Stimulated activated CD4-positive, alpha-beta T cell treated with anti-CD3 and anti-CD28 coated beads, Interleukin-12 subunit alpha, Interleukin-12 subunit beta, amount 100 ng/mL, for 4 hours (primary cell): ENCODE data around the gene FERD3L.

Experiments
- DNase-seq: peaks from one replicate; pipeline ENCODE4 v3.0.0-alpha.2; 2020

Gene FERD3L

DNA sequence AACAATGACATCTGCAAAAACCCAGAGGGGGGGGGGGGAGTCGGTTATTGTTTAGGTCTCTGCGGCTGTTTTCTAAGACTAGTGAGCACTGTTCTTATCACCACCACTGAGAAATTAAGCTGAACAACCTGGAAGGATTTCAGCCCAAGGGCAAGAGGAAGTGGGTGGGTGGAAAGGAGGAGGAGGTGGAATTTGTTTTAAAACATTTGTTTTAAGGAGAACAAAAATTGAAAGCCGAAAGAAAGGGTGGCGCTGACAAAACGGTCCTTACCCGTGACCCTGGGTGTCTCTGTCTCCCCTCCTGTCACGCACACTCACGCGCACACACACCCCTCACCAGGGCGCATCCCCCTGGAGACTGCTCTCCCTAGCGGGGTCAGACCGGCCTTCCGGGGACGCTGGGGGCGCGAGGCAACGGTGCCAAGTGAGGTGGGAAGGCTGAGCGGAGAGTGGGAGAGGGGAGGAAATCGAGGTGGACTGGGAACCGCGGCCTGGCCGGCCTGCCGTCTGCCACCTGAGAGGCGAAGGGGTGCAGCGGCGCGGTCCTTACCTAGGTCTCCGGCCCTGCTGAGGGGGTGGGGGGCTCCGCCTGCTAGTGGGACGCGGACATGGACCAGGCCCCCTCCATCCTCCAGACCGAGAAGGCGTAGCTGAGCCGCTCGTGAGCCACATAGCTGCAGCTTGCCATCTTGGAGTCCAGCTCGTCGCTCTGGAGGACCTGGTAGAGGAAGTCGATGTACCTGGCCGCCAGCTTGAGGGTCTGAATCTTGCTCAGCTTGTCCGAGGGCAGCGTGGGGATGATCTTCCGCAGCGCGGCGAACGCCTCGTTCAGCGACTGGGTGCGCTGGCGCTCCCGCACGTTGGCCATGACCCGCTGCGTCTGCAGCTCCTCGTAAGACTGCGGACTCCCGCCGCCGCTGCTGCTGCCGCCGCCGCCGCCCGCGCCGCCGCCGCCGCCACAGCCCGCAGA, 28.8 kb downstream of the FERD3L start:
- DNase-seq: no peak

DNA sequence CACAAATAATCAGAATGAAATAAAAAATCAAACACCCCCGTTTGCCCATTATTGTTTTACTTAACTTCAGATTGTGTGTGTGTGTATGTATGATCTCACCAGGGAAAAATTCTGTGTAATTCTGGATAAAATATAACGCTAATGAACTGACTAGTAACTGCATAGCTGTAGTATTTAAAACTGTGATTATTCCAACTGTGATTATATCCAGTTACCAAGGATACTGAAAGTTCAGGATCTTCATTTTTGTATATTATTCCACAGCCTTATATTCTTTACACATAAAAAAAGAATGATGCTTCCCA, 30.7 kb downstream of the FERD3L start:
- DNase-seq: no peak

DNA sequence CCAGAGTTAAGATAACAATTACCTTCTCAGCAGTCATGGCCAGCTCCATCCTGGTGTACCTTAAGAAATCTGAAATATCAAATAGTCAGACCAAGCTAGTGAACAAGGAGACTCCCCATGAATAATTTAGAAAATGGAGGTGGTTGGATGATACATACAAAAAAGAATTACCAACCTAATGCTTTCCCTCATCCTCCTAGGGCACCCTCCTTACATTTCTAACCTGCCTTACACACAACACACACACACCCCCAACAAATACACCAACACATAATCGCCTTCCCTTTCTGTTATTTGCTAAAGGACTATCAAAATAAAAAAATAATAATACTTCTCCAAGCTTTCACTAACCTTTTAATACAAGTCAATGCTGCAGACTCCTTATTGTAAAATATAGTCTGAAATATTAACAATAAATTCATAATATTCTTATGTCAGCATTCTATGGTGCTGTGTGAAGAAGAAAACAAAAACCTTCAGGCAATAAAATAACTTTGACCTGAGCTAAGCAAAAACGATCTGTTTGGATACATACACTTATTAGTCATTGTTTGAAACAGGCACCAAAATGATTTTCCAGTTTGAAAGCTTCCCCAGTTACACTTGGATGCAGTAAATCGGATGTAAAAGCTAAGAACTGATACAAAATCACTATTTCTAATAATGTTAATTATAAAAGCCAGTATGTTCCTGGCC, 31.2 kb downstream of the FERD3L start:
- DNase-seq: no peak

DNA sequence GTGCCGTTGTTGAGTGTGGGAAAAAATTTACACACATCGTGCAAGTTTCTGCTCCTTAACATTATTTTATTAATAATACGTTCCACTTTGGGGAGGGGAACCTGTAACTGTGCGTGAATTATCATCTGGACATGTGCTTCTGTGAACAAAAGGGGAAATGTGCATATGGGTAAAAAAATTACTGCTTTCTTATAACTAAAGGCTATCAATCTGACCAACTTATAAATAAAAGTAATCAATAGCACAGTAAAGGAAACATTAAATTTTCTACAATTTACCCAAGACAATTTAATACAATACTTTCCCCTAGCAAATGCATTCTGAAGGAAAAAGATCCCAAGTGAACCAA, 32.2 kb downstream of the FERD3L start:
- DNase-seq: no peak

DNA sequence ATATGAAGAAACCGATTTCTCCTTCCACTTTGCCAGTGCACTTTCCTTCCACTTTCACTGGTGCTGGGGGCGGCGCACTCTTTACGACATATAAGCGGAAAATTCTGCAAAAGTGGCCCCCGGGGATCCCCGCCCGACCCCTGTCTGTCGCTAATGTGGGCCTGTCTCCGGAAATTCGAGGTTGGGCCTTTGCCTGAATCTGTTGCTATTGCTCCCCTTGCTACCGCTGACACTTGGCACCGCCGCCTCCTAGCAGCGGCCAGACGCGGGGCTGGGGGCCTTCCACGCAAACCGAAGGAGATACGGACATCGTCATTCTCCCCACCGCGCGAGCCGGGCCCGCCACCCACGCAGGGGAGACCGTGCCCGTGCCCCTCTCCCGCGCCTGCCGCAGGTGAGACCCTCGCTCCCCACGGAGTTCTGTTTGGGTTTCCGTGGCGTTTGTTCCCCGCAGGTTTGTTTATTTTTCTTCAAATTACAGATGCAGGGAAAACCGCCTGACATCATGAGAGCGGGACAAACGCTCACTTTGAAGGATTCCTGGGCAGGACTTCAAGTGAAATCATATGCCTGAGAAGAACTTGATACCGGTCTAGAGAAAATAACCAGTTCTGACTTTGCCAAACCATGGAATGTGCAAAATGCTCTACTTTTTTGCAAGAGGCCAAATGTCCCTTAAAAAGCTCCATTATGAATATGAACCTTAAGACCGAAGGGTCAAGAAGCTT, 32.8 kb downstream of the FERD3L start:
- no peak for DNase-seq

DNA sequence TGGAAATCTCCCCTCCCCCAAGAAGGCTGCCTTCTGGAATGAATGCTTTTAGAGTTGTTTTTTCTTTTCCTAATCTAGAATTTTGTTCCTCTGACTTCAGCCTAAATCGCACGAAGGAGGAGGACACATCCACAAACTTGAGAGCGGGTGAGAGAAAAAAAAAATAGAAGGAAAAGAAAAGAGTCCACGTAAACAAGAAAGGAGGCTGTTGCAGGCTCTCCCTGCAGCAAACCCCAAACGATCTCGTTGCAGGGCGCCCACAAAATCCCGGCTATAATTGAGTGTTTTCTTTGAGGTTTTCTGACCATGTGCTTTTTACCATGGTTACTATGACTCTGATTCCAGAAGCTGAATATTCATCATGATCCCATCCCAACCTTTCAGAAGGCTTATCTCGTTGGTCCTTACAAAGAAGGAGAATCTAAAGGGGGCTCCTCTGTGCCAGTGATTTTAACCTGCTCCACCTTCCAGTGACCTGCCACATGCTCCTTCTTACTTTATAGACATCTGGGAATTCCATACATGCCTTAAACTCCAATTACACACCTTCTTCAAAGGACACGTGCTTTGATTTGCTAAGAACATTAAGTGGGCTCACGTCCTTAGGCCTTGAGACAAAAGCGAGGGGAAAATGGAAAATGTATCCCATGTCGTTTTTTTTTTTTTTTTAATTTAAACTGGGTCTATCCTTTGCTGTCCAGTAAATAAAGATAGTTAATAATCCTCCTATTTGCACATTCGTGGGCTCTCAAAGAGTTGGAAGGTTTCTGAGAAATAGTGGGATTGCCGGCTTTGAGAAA, 33.5 kb downstream of the FERD3L start:
- DNase-seq: no peak

DNA sequence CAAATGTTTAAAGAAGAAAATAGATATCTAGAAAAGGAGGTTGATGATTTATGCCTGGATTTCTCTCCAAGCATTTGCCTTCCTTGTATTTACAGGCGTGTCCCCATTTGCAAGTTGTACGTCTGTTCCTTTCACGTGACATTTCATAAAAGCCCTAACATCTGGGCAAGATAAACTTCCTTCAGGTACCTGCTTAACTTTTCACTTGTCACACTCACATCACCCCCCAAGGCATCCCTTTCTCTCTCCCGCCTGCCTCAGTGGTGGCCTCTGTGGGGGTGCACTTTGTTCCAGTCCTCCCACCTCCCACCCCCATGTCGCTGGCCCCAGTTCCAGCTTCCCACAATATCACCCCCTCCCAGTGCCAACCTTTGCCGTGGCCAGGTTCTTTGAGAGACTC, 34.4 kb downstream of the FERD3L start:
- DNase-seq: no peak

DNA sequence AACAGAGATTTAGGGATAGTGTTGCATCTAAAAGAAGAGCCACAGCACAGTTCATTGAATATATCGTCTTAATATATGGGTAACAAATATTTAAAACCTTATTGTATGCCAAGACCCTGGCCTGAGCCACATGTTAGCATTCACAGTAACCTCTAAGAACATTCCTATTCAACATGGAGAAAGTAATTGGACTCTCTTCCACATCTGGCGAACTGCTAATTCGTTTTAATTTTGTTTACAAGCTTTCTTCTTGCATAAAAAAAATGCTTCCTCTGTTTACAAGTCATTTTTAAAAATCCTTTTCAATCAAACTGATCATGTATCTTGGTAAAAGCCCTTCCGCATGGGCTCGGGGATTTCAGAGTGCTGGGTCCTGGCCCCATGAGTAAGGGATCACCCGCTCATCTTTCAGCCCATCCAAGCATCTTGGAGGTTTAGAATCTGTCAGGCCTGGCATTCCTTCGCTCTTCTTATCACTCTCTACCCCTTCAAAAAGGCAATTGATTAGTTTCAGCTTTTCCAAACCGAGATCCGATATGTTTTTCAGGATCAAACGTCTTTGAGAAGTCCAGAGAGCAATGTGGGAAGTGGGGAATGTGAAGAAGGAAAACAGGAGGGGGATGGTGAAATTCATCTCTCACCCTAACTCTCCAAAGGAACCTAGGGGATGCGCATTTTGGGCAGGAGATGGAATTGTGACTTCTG, 35.0 kb downstream of the FERD3L start:
- no peak for DNase-seq

DNA sequence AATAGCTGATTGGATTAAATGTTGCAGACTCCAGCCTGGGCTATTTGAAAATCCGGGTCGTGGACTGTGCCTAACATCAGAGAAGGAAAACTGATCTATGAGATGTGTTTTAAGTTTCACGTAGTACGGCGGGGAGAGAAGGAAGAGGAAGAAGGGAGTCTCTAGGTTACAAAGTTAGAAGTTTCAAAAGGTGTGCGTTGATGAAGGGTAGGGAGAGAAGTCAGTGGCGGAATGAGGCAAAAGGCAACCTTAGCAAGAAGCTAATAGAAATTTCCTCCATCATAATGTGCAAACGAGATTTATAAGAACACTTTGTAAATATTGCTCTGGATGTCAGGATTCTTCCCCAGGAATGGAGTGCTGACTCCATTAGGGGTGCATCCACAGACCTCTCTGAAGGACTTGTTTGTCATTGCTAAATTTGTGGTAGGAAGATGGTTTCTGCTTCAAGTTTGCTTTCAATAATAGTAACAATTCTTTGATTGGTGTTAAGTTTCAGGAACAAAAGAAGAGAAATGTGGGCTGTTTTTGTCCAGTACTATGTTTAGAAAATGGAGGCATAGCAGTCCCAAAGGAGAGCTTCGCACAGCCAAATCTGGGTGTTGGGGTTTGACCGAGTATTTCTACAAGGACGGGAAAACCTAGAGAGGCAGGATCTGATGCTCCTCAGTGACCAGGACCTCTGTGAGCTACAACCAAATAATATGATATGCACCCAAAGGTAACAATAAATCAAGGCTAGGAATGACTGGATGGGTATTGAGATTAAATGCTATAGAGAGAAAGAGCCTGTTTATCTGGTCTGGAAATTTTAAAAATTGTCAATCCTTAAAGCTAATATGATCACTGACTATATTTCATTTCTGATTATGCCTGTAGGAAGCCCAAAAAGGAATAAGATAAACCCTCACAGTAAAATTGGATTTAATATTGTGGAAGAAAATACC, 35.9 kb downstream of the FERD3L start:
- DNase-seq: no peak

DNA sequence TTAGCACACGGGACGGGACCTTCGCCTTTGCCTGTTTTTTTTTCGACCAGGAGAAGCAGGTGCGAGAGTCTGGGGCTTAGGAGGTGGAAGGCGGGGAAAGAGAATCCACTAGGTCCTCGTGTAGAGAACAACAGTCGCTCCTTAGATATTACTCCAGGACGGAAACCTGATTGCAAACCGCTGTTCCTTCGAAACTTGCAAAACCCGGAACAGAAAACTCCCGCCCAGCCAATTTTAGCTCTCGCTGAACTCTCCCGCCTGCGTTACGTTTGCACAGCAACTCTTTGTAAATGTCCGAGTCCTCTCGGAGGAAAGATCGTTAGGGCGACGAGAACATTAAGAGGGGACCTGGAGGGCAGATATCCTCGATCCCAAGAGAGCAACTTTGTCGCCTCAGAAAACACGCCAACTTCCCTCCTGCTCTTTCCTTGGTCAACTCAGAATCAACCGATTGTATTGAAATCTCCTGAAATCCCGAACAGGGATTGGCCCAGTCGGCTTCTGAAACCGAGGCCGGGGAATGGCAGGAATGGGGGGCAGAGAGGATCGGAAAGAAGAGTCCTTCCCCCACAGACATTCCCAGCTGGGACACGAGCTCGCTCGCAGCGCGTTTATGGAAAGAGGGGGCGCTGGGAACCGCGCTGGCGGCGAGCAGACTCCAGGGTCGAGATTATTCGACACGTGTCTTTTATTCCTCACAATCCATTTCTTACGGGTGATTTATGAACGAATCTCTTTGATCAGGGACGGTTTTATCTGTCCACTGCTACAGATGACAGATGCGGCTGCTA, 37.7 kb downstream of the FERD3L start:
- DNase-seq: no peak

DNA sequence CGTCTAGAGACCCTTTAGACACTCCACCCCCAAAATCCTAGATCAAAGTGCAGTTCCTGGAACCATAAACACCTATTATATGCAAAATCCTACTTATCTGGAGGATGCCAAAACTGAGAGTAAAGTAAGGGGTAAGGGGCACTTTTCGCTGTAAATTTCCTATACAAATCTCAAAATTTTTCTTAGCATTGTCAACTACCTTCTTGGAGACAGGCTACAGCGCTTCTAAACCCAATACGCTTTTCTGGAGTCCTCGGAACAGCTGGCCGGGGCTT, 38.2 kb downstream of the FERD3L start:
- no peak for DNase-seq

DNA sequence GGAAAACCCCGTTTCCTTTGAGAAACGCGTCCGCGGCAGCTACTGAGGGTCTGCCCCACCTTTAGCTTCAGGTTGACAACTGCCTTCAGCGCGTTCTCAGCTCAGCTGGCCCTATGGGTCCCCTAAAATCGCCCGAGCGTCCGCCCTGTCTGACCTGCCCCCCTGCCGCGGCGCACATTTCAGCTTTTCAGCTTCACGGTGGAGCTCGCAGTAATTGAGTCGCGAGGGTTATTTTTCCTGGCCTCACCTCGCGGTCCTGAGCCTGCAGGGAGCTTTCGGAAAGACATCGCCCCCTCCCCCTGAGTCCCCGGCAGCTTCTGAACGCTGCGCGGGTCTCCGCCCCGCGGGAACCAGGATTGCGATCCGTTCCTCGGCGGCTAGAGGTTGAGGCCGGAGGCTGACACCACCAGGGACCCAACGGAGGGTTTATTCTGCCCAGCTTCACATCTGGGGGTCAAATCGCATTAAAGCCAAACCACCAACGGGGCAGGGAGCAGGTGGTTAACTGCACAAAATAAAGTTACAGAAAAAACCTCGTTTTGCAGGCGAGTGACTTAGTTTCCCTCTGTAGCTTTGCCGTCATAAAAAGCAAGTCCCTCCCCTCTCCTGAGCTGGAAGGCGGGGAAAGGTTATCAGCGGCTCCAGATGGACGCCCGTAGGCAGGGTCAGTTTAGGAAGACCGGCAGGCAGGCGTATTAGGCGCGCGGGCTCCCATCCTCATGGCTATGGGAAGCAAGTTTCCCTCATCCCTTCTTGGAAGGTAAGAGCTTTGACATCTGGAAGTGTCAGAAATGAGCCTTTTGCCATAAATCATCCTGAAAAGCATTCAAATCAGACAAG, 38.8 kb downstream of the FERD3L start:
- no peak for DNase-seq

DNA sequence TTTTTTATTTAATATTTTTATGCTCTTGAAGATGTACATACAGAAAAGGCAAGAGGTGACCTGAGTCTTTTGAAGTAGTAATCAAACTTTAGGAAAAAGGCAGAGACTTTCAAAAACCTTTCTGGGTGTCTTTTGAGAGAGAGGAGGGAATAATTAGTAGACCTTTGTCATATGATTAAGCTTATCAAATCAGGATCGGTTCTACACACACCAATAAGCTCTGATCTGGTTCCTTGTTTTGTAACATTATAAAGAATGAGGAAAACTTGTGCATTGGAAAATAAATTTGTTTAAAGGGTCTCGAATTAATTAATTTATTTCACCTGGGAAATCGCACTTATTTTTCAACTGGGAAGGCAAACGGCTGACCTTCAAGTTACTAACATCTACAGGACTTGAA, 39.7 kb downstream of the FERD3L start:
- no peak for DNase-seq

DNA sequence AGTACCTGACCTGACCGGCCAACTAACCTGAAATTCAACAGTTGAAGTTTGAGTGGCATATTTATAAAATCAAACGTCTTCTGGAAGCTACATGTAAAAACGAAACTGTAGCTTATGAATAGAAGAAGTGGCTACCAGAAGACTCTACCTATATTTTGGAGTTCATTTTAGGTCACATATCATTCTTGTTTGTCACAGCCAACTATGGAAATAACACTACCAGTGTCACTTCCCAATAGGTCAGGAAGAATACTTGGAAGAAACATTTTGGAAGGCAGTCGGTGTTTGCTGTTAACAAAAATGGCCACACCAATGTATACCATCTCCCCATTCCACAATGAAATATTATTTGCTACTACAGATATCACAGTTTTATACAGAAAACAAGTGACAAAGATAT, 40.4 kb downstream of the FERD3L start:
- DNase-seq: no peak

DNA sequence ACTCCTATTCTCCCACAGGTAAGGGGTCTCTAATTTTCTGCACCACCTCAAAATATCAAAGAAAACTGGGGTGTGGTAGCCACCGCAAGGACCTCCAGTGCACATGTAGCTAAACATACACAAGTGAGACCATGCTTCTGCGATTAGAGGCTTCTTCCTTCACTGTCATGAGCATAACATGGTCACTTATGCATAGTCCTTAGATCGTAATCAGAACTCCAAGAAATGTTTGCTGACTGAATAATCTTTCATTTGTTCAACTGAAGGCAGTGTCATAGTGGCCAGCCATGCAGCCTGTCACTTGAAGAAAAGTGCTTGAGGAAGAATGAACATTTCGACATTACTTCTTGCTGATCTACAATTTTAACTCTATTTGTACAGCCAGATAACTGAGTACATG, 42.3 kb downstream of the FERD3L start:
- no peak for DNase-seq

DNA sequence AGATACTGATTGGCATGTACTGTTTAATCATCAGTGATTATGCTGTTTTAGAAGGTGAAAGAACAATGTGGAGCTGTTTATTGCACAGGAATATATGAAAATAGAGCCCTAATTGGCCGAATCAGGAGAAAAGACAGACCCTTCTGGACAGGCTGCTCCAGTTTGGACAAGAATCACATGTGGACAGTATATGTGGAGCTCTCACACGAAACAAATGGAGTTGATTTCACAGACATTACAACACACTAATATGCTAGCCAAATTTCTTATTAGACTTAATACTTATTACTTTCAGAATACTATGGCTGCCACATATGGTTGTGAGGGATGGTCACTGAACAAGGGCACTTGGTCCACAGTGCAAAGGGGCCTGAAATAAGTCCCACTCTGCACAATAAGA, 43.3 kb downstream of the FERD3L start:
- DNase-seq: no peak

DNA sequence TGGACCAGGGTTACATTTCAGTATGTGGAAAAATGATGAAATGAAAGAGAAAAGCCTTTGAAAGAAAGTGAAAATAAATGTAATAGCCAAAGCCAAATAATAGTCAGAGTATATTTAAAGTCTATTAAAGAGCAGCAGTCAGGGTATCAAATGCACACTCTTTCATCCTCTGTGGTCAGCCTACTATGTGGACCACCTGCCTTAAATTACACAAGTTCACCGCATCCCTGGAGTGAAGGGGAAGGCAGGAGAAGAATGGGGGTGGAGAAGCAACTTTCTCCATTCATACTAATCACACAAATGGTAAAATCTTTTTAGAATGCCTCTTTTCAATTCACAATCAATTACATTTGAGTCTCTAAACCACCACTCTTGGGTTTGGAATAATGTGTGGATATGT, 43.7 kb downstream of the FERD3L start:
- no peak for DNase-seq

DNA sequence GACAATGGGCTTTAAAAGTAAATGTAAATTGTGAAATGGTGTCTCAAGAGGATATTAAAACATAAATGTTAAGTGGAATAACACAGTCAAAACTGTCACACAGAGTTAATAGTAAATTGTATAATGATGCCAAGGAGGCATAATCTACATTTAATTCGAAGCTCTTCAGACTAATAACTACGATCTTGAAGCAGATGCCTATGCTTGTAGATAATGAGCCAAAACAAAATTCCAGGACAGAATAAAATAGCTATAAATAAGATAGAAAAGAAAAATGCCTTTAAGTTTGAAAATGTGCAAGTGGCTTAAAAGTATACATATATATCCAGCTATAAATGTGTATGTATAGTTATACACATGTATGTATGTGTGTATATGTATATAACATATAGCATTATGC, 45.3 kb downstream of the FERD3L start:
- no peak for DNase-seq

DNA sequence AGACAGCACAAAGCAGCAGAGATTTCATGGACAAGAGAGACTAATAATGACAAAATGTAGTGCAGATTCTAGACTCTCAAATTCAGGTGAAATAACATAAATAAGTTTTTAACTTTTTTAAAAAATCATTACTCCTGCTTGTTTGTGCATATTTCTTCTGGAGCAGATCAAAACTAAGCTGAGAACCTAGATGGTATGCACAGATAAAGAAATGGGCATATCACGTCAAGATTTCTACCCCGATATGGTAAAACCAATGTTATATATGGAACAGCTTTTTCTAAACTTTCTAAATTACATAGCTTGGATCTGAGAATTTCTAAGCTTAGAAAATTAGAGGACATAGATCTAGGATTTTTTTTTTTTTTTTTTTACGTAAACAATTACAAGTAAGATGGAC, 46.0 kb downstream of the FERD3L start:
- no peak for DNase-seq

DNA sequence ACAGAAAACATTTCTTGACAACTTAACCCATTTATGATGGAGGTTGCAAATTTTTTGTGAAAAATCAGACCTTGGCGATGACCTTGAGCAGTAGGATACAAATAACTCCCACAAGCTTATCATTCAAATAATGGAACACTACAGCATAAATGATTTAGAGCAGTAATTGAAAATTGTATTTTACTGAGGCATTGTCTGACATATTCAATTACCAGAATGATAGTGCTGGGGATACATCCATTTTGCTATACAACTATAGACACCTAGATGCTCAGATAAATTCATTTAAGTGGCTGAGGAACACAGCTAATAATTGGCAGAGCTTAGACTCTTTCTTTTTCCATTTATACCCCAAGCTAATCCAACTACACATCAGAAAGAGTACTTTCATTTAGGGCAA, 46.7 kb downstream of the FERD3L start:
- no peak for DNase-seq
